Embryonic facial prominence (tissue), 1 donor: Measurements from ENCODE around the gene KRTAP10-10.
"Not testable (repeated sequence)": the region's sequence is repeated elsewhere in the genome, so short reads cannot be mapped to it uniquely, and the experiment has no call there.

Source experiments
- DNase-seq: peaks from one replicate; pipeline ENCODE4 v3.0.0-alpha.2; 2016; ENCODE audit errors: extremely low spot score

KRTAP10-10 gene

DNA sequence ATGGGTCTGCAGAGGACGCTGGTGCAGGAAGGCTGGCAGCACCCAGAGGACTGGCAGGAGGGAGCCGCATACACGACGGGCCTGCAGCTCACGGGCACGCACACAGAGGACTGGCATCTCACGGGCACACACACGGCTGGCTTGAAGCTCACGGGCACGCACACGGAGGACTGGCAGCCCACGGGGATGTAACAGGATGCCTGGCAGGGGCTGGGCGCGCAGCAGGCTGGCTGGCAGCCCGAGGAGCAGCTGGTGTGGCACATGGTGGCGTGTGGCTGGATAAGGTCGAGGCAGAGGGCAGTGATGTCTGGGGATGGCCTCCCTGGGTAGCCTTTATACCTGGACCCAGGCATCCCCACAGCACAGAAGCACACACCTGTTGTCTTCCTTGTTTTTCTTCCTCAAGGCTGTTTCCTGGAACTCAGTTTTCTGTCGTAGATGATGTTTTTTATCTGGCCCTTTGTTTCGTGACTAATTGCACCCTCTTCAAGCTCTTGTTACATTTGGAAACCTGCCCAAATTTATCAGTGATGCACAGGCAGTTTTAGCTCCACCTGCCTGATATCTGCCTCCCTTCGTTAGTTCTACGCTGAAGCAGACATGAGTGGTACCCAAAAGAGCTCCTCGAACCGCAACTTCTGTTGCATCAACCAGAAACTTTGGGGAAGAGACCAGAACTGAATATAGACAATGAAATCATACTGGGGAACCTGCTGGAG is 44.9 kb downstream of the KRTAP10-10 start, which contains the start of gene KRTAP12-1:
Gene KRTAP12-1, minus strand, starts transcription at position 303 of the 719 bp plus-strand sequence. Its CDS starts 40 bp downstream, at position 263.
- DNase-seq, result no peak

DNA sequence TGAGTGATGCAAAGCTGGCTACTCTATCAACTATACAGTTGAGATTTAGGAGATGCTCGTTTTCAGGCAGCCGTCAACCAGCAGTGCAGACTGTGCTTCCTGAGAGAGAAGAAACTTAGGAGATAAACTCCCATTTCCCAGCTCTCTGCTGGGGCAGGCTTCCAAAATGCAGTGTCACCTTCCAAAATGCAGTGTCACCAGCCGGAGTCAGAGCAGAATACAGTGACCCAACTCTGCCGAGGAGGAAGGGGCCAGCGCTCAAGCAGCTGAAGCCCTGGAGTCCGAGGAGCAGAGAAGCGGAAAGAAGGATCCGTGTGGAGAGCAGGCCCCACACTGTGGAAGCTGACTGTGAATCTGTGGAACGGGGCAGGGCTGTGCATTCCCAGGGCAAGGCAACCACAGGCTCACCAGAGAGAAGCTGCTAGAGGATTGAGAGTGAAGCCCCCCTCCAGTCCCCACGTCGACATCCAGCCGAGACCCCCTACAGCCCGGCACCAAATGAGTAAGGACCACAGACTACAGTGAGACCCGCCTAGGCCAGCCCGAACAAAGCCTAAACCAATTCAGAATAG is 45.5 kb downstream of the KRTAP10-10 start:
- no peak for DNase-seq

DNA sequence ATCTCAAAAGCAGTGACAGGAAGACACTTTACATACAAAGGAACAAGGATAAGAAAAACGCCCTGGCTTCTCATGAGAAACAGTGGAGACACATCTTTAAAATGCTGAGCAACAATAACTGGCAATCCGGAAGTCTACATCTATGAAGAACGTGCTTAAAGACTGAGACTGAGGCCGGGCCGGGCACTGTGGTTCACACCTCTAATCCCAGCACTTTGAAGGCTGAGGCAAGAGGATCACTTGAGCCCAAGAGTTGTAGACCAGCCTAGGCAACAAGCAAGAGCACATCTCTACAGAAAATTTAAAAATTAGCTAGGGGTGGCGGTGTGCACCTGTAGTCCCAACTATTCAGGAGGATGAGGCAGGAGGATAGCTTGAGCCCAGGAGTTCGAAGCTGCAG is 46.9 kb downstream of the KRTAP10-10 start:
- DNase-seq, result no peak

DNA sequence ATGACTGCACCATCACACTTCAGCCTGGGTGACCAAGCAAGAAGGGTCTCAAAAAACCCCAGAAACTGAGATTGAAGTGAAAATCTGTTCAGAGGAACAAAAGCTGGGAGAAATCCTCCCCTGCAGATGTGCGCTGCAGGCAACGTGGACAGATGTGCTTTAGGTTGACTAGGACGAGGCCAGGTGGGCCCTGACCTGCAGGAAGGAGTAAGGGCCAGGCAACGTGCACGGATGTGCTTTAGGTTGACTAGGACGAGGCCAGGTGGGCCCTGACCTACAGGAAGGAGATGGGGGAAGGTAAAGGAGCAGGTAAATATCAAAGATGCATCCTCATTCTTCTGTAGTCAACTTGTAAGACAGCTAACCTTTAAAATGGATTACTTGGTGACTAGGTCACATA is 47.3 kb downstream of the KRTAP10-10 start:
- DNase-seq, result no peak

DNA sequence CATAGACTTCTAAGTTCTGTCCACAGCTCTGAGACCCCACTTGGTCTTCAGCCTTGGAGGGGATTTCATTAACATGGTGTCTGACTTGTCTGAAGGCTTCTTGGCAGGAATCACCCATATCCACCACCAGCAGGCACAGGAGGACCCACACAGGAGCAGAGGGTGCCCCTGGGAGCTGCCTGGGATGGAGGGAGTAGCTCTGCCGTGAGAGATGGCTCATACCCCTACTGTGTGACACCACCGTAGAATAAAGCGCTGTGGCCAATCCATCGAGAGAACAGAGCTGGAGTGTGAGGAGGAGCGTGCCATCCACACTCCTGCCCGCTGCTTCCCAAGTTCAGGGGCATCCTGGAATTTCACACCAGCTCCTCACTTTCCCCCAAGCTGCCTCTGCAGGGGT is 47.9 kb downstream of the KRTAP10-10 start:
- DNase-seq, result not testable (repeated sequence)

DNA sequence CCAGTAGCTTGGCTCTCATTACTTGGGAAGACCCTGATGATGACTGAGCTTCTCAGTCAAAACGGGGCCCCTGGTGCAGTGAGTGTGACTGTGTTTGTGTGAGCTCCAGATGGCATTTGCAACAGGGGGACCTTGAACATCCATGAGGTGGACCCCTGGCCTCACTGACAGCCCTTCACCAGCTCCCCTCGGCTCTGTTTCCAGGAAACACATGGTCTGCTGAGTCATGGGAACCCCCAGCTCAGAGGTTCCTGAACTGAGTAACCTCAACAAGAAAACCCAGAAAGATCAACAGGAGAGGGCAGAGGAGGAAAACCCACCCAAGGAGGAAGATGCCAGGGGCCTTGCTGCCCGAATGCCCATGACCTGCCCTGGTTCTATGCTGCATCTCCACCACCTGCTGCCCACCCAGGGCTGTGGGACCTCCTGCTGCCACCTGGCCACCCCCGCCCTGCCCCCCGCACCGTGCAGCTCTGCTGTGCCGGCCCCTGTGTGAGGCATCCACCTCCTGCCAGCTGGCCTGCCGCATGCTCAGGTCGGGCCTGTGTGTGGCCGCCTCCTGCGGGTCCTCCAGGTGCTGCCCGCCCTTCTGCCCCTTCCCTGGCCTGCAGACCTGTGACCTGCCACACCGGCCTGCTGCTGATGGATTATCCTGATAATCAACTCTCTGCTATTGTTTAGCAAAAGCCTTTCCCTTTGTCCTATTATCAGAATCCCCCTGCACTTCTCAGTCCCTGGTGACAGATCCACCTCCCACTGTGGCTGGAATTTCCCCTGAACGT is 49.0 kb downstream of the KRTAP10-10 start:
- no peak for DNase-seq

DNA sequence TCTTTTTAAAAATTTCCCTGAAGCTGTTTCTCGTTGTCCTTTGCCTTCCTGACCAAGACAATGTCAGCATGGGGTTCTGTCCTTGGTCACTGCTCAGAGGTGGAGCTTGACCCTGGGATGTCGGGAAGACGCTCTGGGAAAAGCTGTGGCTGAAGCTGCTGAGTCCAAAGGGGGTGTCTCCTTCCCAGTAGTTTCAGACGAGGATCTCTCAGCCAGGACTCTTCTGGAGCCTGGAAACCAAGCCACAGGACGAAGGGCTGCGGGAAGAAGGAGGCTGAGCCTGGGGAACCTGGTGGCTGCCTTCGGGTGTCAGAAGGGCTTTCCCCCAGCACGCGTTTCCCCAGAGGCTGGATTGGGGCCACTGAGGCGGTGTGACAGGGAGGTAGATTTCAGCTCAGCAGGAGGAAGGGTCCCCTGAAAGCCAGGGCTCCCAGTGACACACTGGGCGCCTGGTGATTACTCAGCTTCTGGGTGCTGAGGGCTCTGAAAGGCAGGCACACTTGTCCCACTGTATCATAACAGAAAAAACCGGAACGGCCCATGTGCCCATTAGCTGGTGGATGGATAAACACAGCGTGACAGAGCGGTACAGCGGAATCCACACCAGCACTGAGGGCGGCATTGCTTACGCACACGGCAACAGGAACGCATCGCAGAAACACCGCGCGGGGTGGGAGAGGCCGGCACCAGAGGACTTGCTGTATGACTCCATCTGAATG is 49.8 kb downstream of the KRTAP10-10 start:
- DNase-seq, result no peak

DNA sequence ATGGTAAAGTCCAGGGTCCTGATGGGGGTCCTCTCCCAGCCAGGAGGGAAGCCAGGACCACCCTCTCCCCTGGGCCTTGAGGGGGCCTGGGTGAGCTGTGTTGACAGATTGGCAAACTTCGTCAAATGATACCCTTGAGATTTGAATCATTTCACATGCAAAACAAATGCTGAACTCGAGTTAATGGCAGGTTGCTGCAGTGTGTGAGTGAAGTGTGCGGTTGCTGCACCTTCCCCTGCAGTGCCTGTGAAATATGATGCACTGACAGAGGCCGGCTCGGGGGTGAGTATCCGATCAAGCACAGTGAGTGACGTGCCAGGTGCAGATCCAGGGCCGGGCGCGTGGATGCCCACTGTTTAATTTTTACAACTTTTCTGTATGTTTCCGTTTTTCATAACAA is 50.5 kb downstream of the KRTAP10-10 start:
- no peak for DNase-seq
